Stimulated activated CD8-positive, alpha-beta memory T cell treated with anti-CD3 and anti-CD28 coated beads, Interleukin-15, amount 100 ng/mL, for 4 hours (primary cell): ENCODE data around the gene KNTC1.
"Not testable (repeated sequence)": the region's sequence is repeated elsewhere in the genome, so short reads cannot be mapped to it uniquely, and the experiment has no call there.

Source experiments
- DNase-seq, 2 donors: peaks; one replicate each; pipeline ENCODE4 v3.0.0-alpha.2; 2020; ENCODE audit warnings: low read depth in 2 of 2

The KNTC1 gene

GRCh38 chr12:122505419-122506051, 21.5 kb upstream of the KNTC1 start:
- no peak for DNase-seq

DNA sequence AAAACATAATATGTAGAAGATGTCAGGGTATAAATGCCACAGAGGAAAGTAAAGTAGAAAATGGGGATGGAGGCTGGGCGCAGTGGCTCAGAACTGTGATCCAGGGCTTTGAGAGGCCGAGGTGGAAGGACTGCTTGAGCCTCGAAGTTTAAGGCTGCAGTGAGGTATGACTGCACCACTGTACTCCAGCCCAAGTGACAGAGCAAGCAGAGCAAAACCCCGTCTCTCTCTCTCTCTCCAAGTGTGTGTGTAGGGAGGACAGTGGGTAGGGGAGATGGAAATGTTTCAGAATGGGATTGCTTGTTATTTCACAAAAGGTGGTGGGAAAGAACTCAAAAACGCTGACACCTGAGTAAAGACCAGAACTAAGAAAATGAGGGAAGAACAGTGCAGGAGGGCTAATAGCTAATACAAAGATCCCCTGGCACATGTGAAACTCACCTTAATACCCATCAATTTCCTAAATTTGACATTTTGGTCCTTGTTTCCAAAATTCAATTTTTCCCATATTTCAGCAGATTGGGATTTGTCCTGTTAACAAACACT, 20.6 kb upstream of the KNTC1 start:
- no peak for DNase-seq

- no peak for DNase-seq
Observed at GRCh38 chr12:122508163-122508562, 18.9 kb upstream of the KNTC1 start.

DNA sequence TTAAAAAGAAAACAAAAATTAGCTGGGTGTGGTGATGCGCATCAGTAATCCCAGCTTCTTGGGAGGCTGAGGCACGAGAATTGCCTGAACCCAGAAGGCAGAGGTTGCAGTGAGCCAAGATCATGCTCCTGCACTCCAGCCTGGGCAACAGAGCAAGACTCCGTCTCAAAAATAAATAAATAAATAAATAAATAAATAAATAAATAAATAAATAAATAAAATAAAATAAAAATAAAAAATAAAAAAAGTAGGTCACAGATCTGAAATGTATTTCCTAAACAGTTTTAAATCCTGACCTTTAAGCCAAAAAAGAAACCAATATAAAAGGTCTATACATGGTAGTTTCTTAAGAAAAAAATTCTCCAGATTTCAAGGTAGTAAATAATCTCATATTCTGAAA, 14.0 kb upstream of the KNTC1 start:
- DNase-seq: not testable (repeated sequence)

- DNase-seq: no peak
Observed at GRCh38 chr12:122513660-122514059, 13.4 kb upstream of the KNTC1 start.

DNA sequence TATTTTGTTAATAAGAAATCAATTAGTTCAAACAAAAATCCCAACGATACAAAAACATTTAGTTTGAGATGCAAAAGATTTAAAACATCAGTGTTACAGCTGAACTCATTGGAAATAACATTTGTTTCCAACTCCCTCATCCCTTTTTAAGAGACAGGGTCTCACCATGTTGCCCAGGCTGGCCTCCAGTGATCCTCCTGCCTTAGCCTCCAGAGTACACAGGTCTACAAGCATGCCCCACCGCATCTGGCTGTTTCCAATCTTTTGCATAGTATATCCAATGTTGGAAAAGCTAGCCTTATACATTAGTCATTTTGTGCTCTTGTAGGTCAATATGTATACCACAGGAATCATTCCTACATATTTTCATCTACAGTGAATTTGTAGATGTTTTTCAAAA, 11.8 kb upstream of the KNTC1 start:
- DNase-seq: no peak

GRCh38 chr12:122516544-122517361, 10.3 kb upstream of the KNTC1 start:
- DNase-seq: no peak

GRCh38 chr12:122517877-122518276, 9.2 kb upstream of the KNTC1 start:
- no peak for DNase-seq

GRCh38 chr12:122518908-122519307, 8.1 kb upstream of the KNTC1 start:
- no peak for DNase-seq

GRCh38 chr12:122519418-122519817, 7.6 kb upstream of the KNTC1 start:
- DNase-seq: no peak

DNA sequence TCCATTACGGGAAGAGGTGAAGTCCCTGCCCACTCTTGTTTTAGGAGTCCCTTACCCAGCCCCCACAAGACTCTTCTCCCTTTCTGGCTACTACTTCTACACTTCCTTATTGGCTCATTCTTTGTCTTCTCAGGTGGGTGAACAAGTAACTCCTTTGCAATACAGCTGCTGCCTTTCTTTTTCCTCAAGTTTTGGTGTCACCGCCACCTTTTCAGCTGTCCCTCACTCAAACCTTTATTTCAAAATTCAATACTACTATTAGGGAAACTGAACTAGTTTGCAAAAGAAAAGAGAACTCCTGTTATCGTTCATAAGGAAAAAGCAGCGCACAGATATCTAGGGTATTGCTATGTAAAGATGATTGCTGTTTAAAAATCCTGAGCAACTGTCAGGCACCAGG, 6.4 kb upstream of the KNTC1 start:
- DNase-seq: no peak

- DNase-seq: no peak
Observed at GRCh38 chr12:122523280-122523679, 3.8 kb upstream of the KNTC1 start.

DNA sequence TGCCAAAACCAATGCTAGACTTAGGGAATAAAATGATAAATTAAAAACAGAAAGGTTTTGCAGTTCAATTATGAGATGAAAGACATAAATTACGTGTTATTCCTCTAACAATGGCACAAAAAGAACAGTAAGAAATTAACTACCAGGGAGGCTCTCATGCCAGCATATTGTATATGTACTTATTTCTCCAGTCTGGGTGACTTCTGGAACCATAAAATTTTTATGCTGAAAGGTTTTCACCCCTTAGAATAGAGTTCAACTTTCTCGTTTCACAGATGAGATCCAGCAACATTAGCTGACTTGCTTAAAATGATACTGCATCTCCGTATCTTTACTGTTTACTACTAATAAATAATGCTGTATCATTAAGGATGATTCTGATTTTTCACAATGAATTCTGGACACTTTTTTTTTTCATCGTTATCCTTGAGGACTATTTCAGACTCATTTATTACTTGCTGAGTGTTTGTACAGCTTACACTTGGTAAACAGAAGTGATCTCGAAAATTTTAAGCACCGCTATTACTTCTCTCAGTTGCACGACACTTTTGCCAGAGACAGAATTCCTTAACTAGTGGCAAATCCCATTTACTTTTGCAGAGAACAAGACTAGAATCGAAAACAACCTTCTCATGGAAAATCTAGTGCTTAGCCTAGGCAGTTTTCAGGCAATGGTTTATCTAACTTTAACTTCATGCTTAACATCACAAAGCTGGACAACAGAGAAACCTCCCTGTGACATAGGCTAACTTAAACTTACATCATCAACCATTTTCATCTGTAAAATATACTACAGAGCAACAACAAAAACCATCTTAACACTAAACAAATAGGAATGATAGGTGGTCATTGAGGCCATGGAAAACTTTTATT, 3.0 kb upstream of the KNTC1 start:
- DNase-seq: no peak

- DNase-seq: no peak
Observed at GRCh38 chr12:122527478-122527944, 462 bp downstream of the KNTC1 start.

GRCh38 chr12:122528582-122528981, 1.5 kb downstream of the KNTC1 start:
- no peak for DNase-seq

- DNase-seq: no peak
Observed at GRCh38 chr12:122528992-122529391, 1.9 kb downstream of the KNTC1 start.

GRCh38 chr12:122533856-122534255, 6.8 kb downstream of the KNTC1 start:
- DNase-seq: no peak

DNA sequence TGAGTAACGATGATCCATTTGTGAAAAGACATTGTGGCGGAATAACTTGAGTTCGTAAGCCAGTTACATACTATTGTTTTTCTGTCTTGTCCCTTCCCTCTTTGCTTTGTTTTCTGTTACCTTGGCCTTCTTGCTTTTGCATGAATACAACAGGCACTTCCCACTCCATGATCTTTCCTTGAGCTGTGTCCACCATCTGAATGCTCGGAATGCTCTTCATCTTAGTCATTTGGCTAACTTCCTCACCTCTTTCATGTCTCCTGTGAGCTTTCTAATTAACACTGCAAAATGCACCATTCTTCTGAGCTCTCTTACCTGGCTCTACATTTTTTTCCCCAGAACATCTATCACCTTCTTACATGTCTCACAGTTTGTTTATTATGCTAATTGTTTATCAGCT, 10.0 kb downstream of the KNTC1 start:
- no peak for DNase-seq

GRCh38 chr12:122538496-122538895, 11.4 kb downstream of the KNTC1 start:
- no peak for DNase-seq

DNA sequence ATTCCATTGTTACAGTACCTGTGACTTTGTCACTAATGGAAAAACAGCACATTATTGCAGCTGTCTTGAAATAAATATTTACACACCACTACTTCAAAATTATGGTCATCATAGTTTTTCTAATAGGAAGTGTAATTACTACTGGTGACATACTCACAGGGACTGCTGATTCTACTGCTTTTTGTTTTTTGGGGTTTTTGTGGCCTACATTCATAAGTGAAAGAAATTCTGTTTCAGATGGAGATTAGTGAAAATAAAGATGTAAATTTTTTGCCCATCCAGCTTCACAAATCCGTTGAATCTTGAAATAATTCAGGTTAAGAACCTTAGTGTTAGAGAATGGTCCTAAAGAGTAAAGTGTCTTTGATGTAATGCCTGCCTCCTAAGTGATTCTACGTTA, 17.5 kb downstream of the KNTC1 start:
- DNase-seq: no peak

DNA sequence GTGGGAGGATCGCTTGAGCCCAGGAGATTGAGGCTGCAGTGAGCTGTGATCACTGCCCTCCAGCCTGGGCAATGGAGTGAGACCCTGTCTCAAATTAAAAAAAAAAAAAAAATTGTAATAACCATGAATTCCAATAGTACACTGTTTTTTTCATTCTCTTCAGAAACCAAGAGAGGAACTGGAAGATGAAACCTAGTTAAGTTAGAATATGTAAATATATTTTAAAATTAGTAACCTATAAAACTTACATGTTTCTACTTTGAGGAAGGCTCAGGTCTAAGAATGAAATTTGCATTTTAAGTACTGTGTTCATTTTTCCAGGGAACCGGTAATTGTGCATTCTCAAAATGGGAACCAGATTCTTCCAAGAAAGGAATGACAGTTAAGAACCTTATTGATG, 18.8 kb downstream of the KNTC1 start:
- DNase-seq: no peak

DNA sequence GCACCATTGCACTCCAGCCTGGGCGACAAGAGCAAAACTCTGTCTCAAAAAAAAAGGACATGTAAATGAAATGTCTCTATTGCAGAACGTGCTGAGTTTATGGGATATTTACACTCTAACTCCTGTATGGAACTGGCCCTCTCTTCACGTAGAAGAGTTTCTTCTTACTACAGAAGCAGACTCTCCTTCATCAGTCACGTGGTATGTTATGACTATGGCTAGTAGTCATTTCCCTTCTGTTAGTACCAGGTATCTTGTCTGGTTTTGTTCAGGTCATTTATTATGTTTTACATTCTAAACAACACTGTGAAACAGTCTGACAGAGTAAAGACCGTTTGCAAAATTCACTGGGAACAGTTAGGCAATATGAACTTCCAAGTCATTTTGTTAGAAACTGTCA, 20.3 kb downstream of the KNTC1 start:
- no peak for DNase-seq
